ENCODE measurements around the gene PKD2. TPM values are rescaled to one million over a fixed set of nuclear protein-coding genes. Genes with fewer than 3 reads are reported as not detected.

The PKD2 gene
- total RNA-seq, 1 experiment from 2014 or later = 38.4 TPM

GRCh38 chr4:88005946-88006345 lies 1.5 kb upstream of the PKD2 start:
- Histone ChIP-seq H2BK5ac (ENCODE audit: insufficient read length, low read length) (no peak overlapping the region), H3K79me1 (ENCODE audit: insufficient read depth, low read depth, low read length, poor library complexity, severe bottlenecking) (peaks cover 3% of the 10 kb centered on the region), H3K56ac (ENCODE audit: insufficient read length, low read depth, low read length) (no peak overlapping the region), H2BK12ac (ENCODE audit: insufficient read length, low read depth, low read length) (no peak overlapping the region), H3K27me3 (ENCODE audit: insufficient read depth, low read length) (peaks cover 3% of the 10 kb centered on the region), H2BK120ac (ENCODE audit: low read depth, low read length, poor library complexity, severe bottlenecking) (no peak overlapping the region), H3K14ac (ENCODE audit: insufficient read depth, low read length) (no peak overlapping the region), H4K8ac (replicated peaks; ENCODE audit: insufficient read length, low read depth, low read length) (no peak overlapping the region), H3K9me3 (ENCODE audit: control insufficient read depth, low read depth, low read length) (no peaks in the 10 kb centered on the region), H3K18ac (ENCODE audit: insufficient read length, low read depth, low read length) (no peak overlapping the region), H3K9ac (ENCODE audit: extremely low read depth, insufficient read length, low read length) (no peak overlapping the region), H4K91ac (ENCODE audit: insufficient read length, low read depth, low read length) (no peak overlapping the region), H3K79me2 (ENCODE audit: insufficient read depth, low read length) (peaks cover 13% of the 10 kb centered on the region; the same call in 1 of the 2 replicates), H4K5ac (ENCODE audit: insufficient read length, low read depth, low read length) (no peak overlapping the region), H2AFZ (ENCODE audit: low read length) (no peak overlapping the region), H2BK15ac (ENCODE audit: low read depth, low read length) (no peak overlapping the region), H3K4me1 (ENCODE audit: insufficient read depth, low read length) (peaks cover 11% of the 10 kb centered on the region; the same call in 1 of the 2 replicates), H3K23ac (ENCODE audit: insufficient read length, low read depth, low read length) (no peak overlapping the region), H3K23me2 (ENCODE audit: insufficient read length, low read depth, low read length, poor library complexity, severe bottlenecking) (peaks cover 5% of the 10 kb centered on the region), H4K20me1 (ENCODE audit: control insufficient read depth, insufficient read depth, insufficient read length) (no peaks in the 10 kb centered on the region), H3K27ac (ENCODE audit: insufficient read length, low read depth, low read length) (no peak overlapping the region), H3K4me2 (ENCODE audit: insufficient read depth, insufficient read length, low read length) (no peak overlapping the region), H2AK5ac (ENCODE audit: insufficient read length, low read length) (no peak overlapping the region), H2BK20ac (ENCODE audit: low read depth, low read length, poor library complexity, severe bottlenecking) (no peak overlapping the region), H3K4ac (ENCODE audit: low read depth, low read length) (no peak overlapping the region), H3T11ph (ENCODE audit: low read length) (no peak overlapping the region)
- Mint-ChIP-seq H3K9me3 (peaks cover 0 to 2% of the 10 kb centered on the region in 2 experiments; a peak in 1 of 5 replicates), H3K27ac (no peak overlapping the region), H3K4me1 (peaks cover 32 to 35% of the 10 kb centered on the region in 2 experiments), H3K4me3 (peak overlapping the region in 1 of 2 experiments; percentile 24; a peak in 1 of 5 replicates), H3K36me3 (ENCODE audit: insufficient read depth in 1 of 3, low read depth in 3 of 3) (peaks cover 0 to 2% (median 2%) of the 10 kb centered on the region in 3 experiments; a peak in 2 of 7 replicates), H3K27me3 (ENCODE audit: low read depth) (peaks cover 26% of the 10 kb centered on the region)
- DNase-seq = no peak
- no CpG with 5 or more reads among the region's 10 CpGs for WGBS (ENCODE audit: extremely low coverage, insufficient read length, low lambda C conversion rate)
- no peak for TF ChIP-seq CTCF (conservative IDR thresholded peaks at IDR 0.05)
